Measurements from ENCODE around the gene RAB5A.
"Not testable (repeated sequence)": the region's sequence is repeated elsewhere in the genome, so short reads cannot be mapped to it uniquely, and the experiment has no call there.

The RAB5A gene

GRCh38 chr3:20028905-20029331 is 82.0 kb downstream of the RAB5A start:
- DNase-seq (ENCODE audit: low spot score) = no peak

- DNase-seq (ENCODE audit: low spot score) = not testable (repeated sequence)
Observed at GRCh38 chr3:20031939-20032338, 85.0 kb downstream of the RAB5A start.
